GM12878 (cell line): ENCODE data around the gene LIFR. TPM values are rescaled to one million over a fixed set of nuclear protein-coding genes. Genes with fewer than 3 reads are reported as not detected.

Experiments used
- ATAC-seq: fragments of 200-7000 bp; cut with Tn5 transposase; 3 replicates; pipeline ENCODE4 v1.9.1; 2020; ENCODE audit warnings: mild to moderate bottlenecking, moderate library complexity
- BruUV-seq: library from RNA; stranded (reverse); fragments of 400-500 nt; replicated peaks from 2 replicates; lab custom pipeline; 2021; lab: Mats Ljungman, UMichigan
- CTCF ChIA-PET: fragments of 300-600 bp; sonication (Branson Sonifier 250); formaldehyde crosslinking; extraction: SDS; loops from one replicate; lab custom pipeline; 2021; ENCODE audit warnings: inconsistent platforms; lab: Yijun Ruan, JAX
- POLR2A ChIA-PET: fragments of 350-600 bp; formaldehyde crosslinking; extraction: SDS; loops from one replicate; lab custom pipeline; 2021; ENCODE audit warnings: inconsistent platforms; lab: Charles Lee
- RAD21 ChIA-PET: fragments of 300-600 bp; sonication (Branson Sonifier 250); formaldehyde crosslinking; loops from one replicate; lab custom pipeline; 2023; ENCODE audit warnings: antibody characterized with exemption; ENCODE audit not compliant: unreplicated experiment; lab: Charles Lee
- SMC1A ChIA-PET: fragments of 300-600 bp; sonication (Branson Sonifier 250); formaldehyde crosslinking; loops from one replicate; lab custom pipeline; 2023; ENCODE audit not compliant: unreplicated experiment, uncharacterized antibody; lab: Charles Lee
- DNase-seq: peaks from one replicate; pipeline ENCODE4 v3.0.0-alpha.2; 2011; ENCODE audit warnings: low read depth, low spot score
- FAIRE-seq: peaks from 3 replicates; lab custom pipeline; 2011; peaks lifted over from hg19 to GRCh38; lab: Jason Lieb, UNC
- H2AFZ ChIP-seq: 2 replicates; pipeline ENCODE4 v1.6.0; 2011; ENCODE audit warnings: low read depth, low read length, control low read depth; ENCODE audit not compliant: control insufficient read depth
- H3K27ac ChIP-seq: 2 replicates; pipeline ENCODE4 v1.5.1; 2011; ENCODE audit warnings: control low read depth; ENCODE audit not compliant: control insufficient read depth, insufficient read depth
- H3K27me3 ChIP-seq, 2 experiments: replicated peaks in 1 of 2; 2 replicates each; pipeline versions ENCODE4 v1.6.0 to v1.6.1; 2011; ENCODE audit warnings: low read length in 1 of 2; ENCODE audit not compliant: control insufficient read depth in 2 of 2, insufficient read depth in 2 of 2
- H3K36me3 ChIP-seq, 2 experiments: 2 replicates each; pipeline ENCODE4 v1.5.1; 2011; ENCODE audit warnings: low read length in 1 of 2; ENCODE audit not compliant: control insufficient read depth in 2 of 2, insufficient read depth in 2 of 2
- H3K4me1 ChIP-seq: 2 replicates; pipeline ENCODE4 v1.6.1; 2011; ENCODE audit warnings: mild to moderate bottlenecking, low read length, moderate library complexity, mixed read lengths; ENCODE audit not compliant: control insufficient read depth, insufficient read depth
- H3K4me2 ChIP-seq: 2 replicates; pipeline ENCODE4 v1.6.0; 2011; ENCODE audit warnings: control low read depth; ENCODE audit not compliant: control insufficient read depth, insufficient read depth
- H3K4me3 ChIP-seq: fragments of 200-600 bp; sonication (generic); 2 replicates; pipeline ENCODE4 v1.5.1; 2016
- H3K79me2 ChIP-seq: 2 replicates; pipeline ENCODE4 v1.6.0; 2011; ENCODE audit warnings: low read length; ENCODE audit not compliant: control insufficient read depth, insufficient read depth
- H3K9ac ChIP-seq: 2 replicates; pipeline ENCODE4 v1.8.0; 2011; ENCODE audit warnings: low read length, control low read depth, mixed read lengths; ENCODE audit not compliant: control insufficient read depth, insufficient read depth
- H3K9me3 ChIP-seq: replicated peaks from 3 replicates; pipeline ENCODE4 v1.5.1; 2011; ENCODE audit warnings: mild to moderate bottlenecking, low read length; ENCODE audit not compliant: control insufficient read depth, insufficient read depth
- H4K20me1 ChIP-seq: 2 replicates; pipeline ENCODE4 v1.6.0; 2011; ENCODE audit not compliant: control insufficient read depth, insufficient read depth
- CHD4 ChIP-seq: fragments of 200-600 bp; sonication (generic); IDR thresholded peaks from 2 replicates; pipeline ENCODE4 v1.6.1; 2016; ENCODE audit warnings: mild to moderate bottlenecking
- EZH2 ChIP-seq: IDR thresholded peaks from 2 replicates; pipeline ENCODE4 v1.6.1; 2012; ENCODE audit warnings: low read depth, mild to moderate bottlenecking, control low read depth, inconsistent platforms, low read length, borderline replicate concordance; ENCODE audit not compliant: control insufficient read depth
- IRF4 ChIP-seq: IDR thresholded peaks from 2 replicates; pipeline ENCODE4 v1.6.1; 2011; ENCODE audit warnings: low read depth, low read length
- JUNB ChIP-seq: IDR thresholded peaks from 2 replicates; pipeline ENCODE4 v1.6.1; 2016; ENCODE audit warnings: antibody characterized with exemption, mild to moderate bottlenecking
- POLR2AphosphoS2 ChIP-seq: IDR thresholded peaks from 2 replicates; pipeline ENCODE4 v1.6.1; 2011; ENCODE audit warnings: low read depth, mild to moderate bottlenecking, low read length, improper control_type of control experiment, moderate library complexity
- SP1 ChIP-seq: IDR thresholded peaks from one replicate; pipeline ENCODE4 v1.6.1; 2011; ENCODE audit warnings: low read depth, low read length
- ZNF274 ChIP-seq: IDR thresholded peaks from one replicate; pipeline ENCODE4 v1.8.0; 2011; ENCODE audit not compliant: insufficient read length, insufficient read depth
- WGBS: methylation state at CpG from one replicate; pipeline ENCODE4 v1.1.6; 2016; ENCODE audit warnings: low lambda C conversion rate; ENCODE audit not compliant: insufficient replicate concordance, insufficient coverage; ENCODE audit errors: missing lambda C conversion rate; 5-methylcytosine and 5-hydroxymethylcytosine counted together
- in situ Hi-C: fragments of 300-500 bp; cut with MboI; formaldehyde crosslinking; loops from 9 replicates; pipeline ENCODE4 v1.14.3; 2018; ENCODE audit warnings: mixed read lengths
- intact Hi-C: fragments of 100-400 bp; cut with micrococcal nuclease; formaldehyde crosslinking; loops from one replicate; pipeline ENCODE4 v1.14.2; 2022; ENCODE audit not compliant: unreplicated experiment
- polyA plus RNA-seq, 11 experiments: library from polyadenylated mRNA; depleted of rRNA in 4 of 11; unstranded in 6 of 11; stranded (reverse) in 5 of 11; fragments of >200 nt; fragmentation: Nextera tagmentation in 4 of 11; fragmentation: Illumina TruSeq in 1 of 11; extraction: Ambion mirVana in 4 of 11; extraction: Trizol in 1 of 11; gene quantifications; 1 replicate in 1 of 11; 2 replicates in 10 of 11; pipeline versions ENCODE4 v1.2.1 to v1.2.3, GENCODE V29; 2011 to 2016; ENCODE audit warnings: inconsistent platforms in 2 of 11, missing spikeins in 2 of 11, low read depth in 1 of 11
- total RNA-seq, 4 experiments: library from RNA; depleted of rRNA in 3 of 4; stranded (reverse); fragments of >200 nt in 3 of 4; fragmentation: Illumina TruSeq in 1 of 4; extraction: Trizol in 1 of 4; gene quantifications; 2 replicates each; pipeline versions ENCODE4 v1.2.1 to v1.2.3, GENCODE V29; 2013 to 2021
- TF ChIP-seq, protein P1 (sequence below): fragments of 450-650 bp; IDR thresholded peaks from 2 replicates; pipeline ENCODE4 v1.6.1; 2016; ENCODE audit warnings: mild to moderate bottlenecking, moderate library complexity, borderline replicate concordance
- TF ChIP-seq, protein P2 (sequence below): fragments of 450-650 bp; conservative IDR thresholded peaks from 2 replicates; pipeline ENCODE4 v1.6.1; 2017; ENCODE audit warnings: mild to moderate bottlenecking, moderate library complexity
- TF ChIP-seq, protein P3 (sequence below): fragments of 450-650 bp; IDR thresholded peaks from 2 replicates; pipeline ENCODE4 v1.6.1; 2017; ENCODE audit warnings: mild to moderate bottlenecking
- TF ChIP-seq, protein P4 (sequence below): fragments of 450-650 bp; IDR thresholded peaks from 2 replicates; pipeline ENCODE4 v1.6.1; 2016; ENCODE audit warnings: mild to moderate bottlenecking
- TF ChIP-seq, protein P5 (sequence below): IDR thresholded peaks from 2 replicates; pipeline ENCODE4 v1.6.1; 2011; ENCODE audit warnings: borderline replicate concordance, low read depth, mild to moderate bottlenecking, moderate library complexity, low read length; ENCODE audit not compliant: insufficient read depth, poor library complexity, severe bottlenecking

The LIFR gene
- total and polyA plus RNA-seq, 10 of the 15 experiments (the other 5 are each of a cell fraction or from before 2014, with no cell fraction given) = 0.10 TPM; not detected in 9

DNA sequence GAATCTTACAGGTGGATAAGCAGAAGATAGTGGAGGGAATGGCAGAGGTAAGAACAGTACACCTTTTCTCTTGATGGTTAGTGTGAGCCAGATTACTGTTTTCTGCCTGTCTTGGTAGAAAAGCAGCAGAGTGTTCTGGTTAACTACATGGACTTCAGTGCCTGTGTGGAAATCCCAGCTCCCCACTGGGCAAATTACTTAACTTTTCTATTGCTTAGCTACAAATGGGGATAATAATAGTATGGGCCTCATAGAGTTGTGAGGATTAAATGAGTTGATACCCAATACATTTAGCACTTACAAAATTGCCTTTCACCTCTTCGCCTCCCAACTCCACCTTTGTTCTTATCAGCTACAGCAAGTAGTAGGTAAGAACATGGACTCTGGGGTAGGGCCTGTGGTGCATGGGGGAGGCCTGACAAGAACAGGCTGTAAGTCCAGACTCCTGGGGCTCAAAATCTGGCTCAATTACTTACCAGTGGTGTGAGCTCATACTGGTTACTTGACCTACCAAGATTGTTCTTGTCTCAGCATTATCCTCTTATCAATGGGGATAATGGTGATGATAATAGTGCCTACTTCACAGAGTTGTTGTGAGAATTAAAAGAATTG is 125.1 kb downstream of the LIFR start:
- WGBS = 15% methylated on average over 1 of the region's 1 CpG
- H3K9ac ChIP-seq = no peak overlapping the region
- ATAC-seq (no peak), DNase-seq (no peak), FAIRE-seq (no peak)
- BruUV-seq = no TSS peak
- no peak overlapping the region for H2AFZ ChIP-seq
- no peak overlapping the region for H3K27ac ChIP-seq
- RAD21 ChIA-PET = interaction anchor here (1.8 kb wide), 1 partner anchor 11 kb away, joined by 4 read pairs; no protein-coding TSS in a partner anchor
- no peaks in the 10 kb centered on the region for H3K4me1 ChIP-seq
- POLR2A ChIA-PET = no interaction called here
- no peak overlapping the region for H3K4me2 ChIP-seq
- intact Hi-C loops (no loop called here), in situ Hi-C loops (loop anchor here (25.0 kb wide), 1 partner anchor 656 kb away; no protein-coding TSS in a partner anchor)
- H3K27me3 ChIP-seq = peaks cover 0 to 4% of the 10 kb centered on the region in 2 experiments; a peak in 1 of 4 replicates
- CTCF ChIA-PET = interaction anchor here (3.2 to 3.7 kb wide), 2 partner anchors 10 to 11 kb away, joined by 13 to 14 read pairs; no protein-coding TSS in a partner anchor
- SMC1A ChIA-PET = interaction anchor here (1.3 kb wide), 1 partner anchor 11 kb away, joined by 6 read pairs; no protein-coding TSS in a partner anchor
- H3K4me3 ChIP-seq = no peak overlapping the region
- H3K9me3 ChIP-seq = no peaks in the 10 kb centered on the region
- H3K79me2 ChIP-seq = no peaks in the 10 kb centered on the region
- no peaks in the 10 kb centered on the region for H4K20me1 ChIP-seq
- H3K36me3 ChIP-seq = no peaks in the 10 kb centered on the region
- TF ChIP-seq, protein P1, sequence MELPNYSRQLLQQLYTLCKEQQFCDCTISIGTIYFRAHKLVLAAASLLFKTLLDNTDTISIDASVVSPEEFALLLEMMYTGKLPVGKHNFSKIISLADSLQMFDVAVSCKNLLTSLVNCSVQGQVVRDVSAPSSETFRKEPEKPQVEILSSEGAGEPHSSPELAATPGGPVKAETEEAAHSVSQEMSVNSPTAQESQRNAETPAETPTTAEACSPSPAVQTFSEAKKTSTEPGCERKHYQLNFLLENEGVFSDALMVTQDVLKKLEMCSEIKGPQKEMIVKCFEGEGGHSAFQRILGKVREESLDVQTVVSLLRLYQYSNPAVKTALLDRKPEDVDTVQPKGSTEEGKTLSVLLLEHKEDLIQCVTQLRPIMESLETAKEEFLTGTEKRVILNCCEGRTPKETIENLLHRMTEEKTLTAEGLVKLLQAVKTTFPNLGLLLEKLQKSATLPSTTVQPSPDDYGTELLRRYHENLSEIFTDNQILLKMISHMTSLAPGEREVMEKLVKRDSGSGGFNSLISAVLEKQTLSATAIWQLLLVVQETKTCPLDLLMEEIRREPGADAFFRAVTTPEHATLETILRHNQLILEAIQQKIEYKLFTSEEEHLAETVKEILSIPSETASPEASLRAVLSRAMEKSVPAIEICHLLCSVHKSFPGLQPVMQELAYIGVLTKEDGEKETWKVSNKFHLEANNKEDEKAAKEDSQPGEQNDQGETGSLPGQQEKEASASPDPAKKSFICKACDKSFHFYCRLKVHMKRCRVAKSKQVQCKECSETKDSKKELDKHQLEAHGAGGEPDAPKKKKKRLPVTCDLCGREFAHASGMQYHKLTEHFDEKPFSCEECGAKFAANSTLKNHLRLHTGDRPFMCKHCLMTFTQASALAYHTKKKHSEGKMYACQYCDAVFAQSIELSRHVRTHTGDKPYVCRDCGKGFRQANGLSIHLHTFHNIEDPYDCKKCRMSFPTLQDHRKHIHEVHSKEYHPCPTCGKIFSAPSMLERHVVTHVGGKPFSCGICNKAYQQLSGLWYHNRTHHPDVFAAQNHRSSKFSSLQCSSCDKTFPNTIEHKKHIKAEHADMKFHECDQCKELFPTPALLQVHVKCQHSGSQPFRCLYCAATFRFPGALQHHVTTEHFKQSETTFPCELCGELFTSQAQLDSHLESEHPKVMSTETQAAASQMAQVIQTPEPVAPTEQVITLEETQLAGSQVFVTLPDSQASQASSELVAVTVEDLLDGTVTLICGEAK = no peak
- no peak for TF ChIP-seq ZNF274
- no peak for TF ChIP-seq JUNB
- TF ChIP-seq EZH2 = no peak
- TF ChIP-seq, protein P2, sequence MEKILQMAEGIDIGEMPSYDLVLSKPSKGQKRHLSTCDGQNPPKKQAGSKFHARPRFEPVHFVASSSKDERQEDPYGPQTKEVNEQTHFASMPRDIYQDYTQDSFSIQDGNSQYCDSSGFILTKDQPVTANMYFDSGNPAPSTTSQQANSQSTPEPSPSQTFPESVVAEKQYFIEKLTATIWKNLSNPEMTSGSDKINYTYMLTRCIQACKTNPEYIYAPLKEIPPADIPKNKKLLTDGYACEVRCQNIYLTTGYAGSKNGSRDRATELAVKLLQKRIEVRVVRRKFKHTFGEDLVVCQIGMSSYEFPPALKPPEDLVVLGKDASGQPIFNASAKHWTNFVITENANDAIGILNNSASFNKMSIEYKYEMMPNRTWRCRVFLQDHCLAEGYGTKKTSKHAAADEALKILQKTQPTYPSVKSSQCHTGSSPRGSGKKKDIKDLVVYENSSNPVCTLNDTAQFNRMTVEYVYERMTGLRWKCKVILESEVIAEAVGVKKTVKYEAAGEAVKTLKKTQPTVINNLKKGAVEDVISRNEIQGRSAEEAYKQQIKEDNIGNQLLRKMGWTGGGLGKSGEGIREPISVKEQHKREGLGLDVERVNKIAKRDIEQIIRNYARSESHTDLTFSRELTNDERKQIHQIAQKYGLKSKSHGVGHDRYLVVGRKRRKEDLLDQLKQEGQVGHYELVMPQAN = no peak
- TF ChIP-seq CHD4 = no peak
- TF ChIP-seq, protein P3, sequence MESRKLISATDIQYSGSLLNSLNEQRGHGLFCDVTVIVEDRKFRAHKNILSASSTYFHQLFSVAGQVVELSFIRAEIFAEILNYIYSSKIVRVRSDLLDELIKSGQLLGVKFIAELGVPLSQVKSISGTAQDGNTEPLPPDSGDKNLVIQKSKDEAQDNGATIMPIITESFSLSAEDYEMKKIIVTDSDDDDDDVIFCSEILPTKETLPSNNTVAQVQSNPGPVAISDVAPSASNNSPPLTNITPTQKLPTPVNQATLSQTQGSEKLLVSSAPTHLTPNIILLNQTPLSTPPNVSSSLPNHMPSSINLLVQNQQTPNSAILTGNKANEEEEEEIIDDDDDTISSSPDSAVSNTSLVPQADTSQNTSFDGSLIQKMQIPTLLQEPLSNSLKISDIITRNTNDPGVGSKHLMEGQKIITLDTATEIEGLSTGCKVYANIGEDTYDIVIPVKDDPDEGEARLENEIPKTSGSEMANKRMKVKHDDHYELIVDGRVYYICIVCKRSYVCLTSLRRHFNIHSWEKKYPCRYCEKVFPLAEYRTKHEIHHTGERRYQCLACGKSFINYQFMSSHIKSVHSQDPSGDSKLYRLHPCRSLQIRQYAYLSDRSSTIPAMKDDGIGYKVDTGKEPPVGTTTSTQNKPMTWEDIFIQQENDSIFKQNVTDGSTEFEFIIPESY = no peak
- no peak for TF ChIP-seq SP1
- TF ChIP-seq POLR2AphosphoS2 = no peak
- TF ChIP-seq, protein P4, sequence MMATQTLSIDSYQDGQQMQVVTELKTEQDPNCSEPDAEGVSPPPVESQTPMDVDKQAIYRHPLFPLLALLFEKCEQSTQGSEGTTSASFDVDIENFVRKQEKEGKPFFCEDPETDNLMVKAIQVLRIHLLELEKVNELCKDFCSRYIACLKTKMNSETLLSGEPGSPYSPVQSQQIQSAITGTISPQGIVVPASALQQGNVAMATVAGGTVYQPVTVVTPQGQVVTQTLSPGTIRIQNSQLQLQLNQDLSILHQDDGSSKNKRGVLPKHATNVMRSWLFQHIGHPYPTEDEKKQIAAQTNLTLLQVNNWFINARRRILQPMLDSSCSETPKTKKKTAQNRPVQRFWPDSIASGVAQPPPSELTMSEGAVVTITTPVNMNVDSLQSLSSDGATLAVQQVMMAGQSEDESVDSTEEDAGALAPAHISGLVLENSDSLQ = no peak
- no peak for TF ChIP-seq IRF4
- TF ChIP-seq, protein P5, sequence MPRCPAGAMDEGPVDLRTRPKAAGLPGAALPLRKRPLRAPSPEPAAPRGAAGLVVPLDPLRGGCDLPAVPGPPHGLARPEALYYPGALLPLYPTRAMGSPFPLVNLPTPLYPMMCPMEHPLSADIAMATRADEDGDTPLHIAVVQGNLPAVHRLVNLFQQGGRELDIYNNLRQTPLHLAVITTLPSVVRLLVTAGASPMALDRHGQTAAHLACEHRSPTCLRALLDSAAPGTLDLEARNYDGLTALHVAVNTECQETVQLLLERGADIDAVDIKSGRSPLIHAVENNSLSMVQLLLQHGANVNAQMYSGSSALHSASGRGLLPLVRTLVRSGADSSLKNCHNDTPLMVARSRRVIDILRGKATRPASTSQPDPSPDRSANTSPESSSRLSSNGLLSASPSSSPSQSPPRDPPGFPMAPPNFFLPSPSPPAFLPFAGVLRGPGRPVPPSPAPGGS = no peak
